Mucosa of gallbladder (tissue), 1 donor: ENCODE measurements around the gene PFKL. TPM values are rescaled to one million over a fixed set of nuclear protein-coding genes. Genes with fewer than 3 reads are reported as not detected.
A peak's percentile ranks its signal among the peaks of the same experiment; 100 is the strongest.

Experiments
- DNase-seq: peaks from one replicate; pipeline ENCODE4 v3.0.0-alpha.2; 2020; ENCODE audit warnings: low spot score
- total RNA-seq: library from RNA; stranded (reverse); gene quantifications from one replicate; pipeline ENCODE4 v1.2.1, GENCODE V29; 2021
- donor health status: DM: no; HTN: no; CAD: no.

PFKL gene
- total RNA-seq, result 319 TPM

GRCh38 chr21:44299458-44300261, at the start of gene PFKL:
Gene PFKL (plus strand): TSS chr21:44300053. CDS start chr21:44300106, 53 bp downstream.
- peak; percentile 65 for DNase-seq

DNA sequence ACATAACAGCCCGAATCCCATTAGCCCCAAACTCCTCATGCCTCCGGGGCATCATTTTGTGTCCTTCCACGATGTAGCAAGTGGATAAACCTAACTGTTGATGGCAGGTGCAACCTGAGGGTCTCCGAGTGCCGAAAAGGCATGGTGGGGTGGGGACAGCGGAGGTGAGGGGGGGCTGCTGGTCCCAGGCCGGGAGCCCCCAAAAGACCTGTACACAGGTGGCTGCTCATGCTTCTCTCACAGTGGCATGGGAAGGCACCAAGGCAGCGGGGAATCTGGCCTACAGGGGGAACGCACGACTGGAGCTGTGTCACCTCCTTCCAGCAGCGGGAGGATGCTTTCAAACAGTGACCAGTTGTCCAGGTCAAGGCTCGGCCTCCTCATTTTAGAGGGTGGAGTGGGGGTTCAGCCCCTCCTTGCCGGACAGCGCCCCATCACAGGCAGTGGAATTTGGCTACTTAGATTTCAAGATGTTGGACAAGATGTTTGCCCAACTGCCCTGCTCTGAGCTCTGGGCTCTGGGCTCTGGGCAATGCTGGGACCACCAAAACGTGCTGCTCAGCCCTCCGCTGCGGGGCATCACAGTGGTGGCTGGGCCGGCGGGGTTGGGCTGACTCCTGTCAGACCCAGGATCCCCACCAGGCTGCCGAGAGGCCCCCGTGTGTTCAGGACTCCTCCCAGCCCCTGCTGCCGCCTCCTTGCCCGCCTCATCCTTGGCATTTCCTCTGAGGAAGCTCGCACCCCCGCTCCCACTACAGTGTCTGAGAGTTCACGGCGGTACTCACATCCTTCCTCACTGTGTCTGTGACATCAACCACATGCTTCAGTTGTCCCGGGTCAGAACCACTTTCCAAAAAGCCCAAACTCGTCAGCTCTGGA, 45.8 kb upstream of the PFKL start:
- no peak for DNase-seq

DNA sequence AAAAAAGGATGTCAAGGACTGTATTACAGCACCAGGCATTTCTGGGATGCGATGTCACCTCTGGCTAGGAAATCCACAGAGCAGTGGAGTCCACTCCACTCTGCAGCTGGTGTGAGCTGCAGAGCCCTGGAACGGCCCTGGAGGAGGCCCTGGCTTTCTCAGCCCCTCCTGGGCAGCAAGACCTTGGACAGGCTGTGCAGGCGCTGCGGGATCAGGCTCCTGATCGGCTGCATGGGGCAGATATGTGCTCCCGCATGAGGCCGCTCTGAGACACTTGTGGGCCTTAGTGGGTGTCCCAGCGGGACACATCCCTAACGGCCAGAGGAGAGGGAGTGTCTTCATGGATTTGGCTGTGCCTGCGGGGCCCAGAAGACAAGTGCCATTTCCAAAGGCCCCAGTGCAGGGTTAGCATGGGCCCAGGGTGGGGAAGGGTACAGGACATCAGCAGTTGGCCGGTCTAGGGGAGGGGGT, 44.3 kb upstream of the PFKL start:
- no peak for DNase-seq

GRCh38 chr21:44258056-44258725, 41.7 kb upstream of the PFKL start:
- DNase-seq, result no peak

DNA sequence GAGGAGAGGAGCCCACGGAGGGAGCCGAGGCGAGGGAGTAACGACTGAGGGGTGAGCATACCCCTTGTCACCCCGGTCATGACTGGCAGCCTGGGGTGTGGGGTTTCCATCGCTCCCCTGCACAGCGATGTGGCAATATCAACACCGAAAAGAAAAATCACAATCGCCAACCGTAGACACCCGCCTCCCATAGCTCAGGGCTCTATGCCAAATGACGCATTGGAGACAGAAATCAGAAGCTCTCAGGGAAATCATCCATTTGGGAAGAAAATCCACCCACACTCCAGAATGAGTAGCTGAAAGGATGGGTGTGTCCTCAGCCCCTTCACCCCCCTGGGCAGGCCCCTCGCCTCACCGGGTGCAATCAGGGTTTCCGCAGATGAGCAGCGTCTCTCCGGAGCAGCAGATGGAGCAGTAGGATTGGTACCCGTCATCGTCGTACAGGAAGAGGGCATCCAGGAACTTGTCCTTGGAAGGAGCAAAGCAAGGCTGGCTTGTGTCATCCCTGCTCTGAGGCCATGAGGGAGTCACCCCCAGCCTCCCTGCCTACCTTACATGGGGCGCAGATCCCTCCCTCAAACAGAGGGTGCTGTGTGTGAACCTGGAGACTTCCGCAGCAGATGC, 40.7 kb upstream of the PFKL start:
- no peak for DNase-seq

DNA sequence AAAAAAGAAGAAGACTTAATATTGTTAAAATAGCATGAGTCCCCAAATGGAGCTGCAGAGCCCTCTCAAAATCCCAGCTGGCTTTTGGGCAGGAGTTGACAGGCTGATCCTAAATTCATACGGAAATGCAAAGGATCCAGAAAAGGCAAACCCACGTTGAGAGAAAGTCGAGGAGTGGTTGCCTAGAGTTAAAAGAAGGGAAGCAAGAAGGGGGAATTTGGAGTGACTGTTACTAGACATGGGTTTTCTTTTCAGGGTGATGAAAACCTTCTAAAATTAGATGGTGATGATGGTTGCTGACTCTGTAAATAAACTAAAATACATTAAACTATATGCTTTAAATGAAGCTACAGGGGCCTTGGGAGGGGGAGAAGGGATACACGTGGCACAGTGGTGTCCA, 39.8 kb upstream of the PFKL start:
- no peak for DNase-seq

GRCh38 chr21:44260791-44261631, 38.8 kb upstream of the PFKL start:
- DNase-seq, result no peak

DNA sequence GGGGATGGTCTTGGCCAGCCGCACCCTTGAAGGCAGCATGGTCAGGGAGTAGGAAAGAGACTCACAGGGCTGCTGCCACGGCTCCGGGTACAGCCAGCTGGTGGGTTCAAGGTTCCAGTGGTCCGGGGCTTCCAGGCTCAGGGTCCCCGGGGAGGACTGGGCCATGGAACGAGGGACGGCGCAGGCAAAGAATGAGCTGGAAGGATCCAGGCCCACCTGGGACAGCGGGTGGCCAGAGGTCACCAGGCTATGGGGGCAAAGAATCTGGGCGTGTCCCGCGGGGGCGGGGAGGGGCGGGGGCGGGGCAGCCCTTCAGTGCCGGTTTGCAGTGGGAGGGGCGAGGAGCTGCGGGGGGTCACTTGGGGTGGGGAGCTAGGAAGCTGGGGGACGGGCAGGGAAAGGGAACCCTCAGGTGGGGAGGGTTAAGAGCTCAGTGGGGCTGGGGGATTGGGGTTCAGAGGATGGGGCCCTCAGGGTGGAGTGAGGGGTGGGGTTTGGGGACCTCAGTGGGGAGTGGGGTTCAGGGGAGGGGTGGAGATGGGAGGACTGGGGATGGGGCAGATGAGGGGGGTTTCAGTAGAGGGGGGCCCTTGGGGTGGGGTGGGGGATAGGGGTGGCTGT, 38.1 kb upstream of the PFKL start, which contains the start of gene DNMT3L:
TSS of gene DNMT3L (minus strand) at position 223 of the 621 bp plus-strand sequence. CDS start 638 bp downstream, outside the sequence.
- no peak for DNase-seq

- DNase-seq, result no peak
Observed at GRCh38 chr21:44262338-44263056, 37.4 kb upstream of the PFKL start.

- DNase-seq, result no peak
Observed at GRCh38 chr21:44263221-44263760, 36.6 kb upstream of the PFKL start.

- DNase-seq, result no peak
Observed at GRCh38 chr21:44263768-44264167, 36.1 kb upstream of the PFKL start.

DNA sequence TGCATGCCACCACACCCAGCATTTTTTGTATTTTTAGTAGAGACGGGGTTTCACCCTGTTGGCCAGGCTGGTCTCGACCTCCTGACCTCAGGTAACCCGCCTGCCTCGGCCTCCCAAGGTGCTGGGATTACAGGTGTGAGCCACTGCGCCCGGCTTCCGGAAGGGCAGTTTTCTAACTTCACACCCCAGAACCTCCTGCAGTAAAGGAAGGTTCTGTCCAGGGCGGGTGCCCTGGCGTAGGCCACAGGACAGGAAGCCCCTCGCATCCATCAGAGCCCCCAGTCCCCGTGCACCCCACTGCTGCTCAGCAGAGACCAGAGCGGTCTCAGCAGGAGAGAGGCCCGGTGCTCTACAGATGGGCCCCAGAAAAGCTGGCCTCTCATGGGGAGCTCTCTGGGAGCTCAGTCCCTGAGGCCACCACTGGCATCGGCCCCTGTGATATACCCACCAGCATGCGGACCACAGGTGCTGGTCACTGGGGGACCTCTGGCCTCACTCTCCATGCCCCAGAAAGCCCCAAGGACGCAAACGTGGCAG, 34.1 kb upstream of the PFKL start:
- DNase-seq, result no peak

GRCh38 chr21:44267655-44268142, 32.2 kb upstream of the PFKL start:
- no peak for DNase-seq

- DNase-seq, result no peak
Observed at GRCh38 chr21:44269090-44269489, 30.8 kb upstream of the PFKL start.

GRCh38 chr21:44271558-44272283, 28.1 kb upstream of the PFKL start:
- no peak for DNase-seq

DNA sequence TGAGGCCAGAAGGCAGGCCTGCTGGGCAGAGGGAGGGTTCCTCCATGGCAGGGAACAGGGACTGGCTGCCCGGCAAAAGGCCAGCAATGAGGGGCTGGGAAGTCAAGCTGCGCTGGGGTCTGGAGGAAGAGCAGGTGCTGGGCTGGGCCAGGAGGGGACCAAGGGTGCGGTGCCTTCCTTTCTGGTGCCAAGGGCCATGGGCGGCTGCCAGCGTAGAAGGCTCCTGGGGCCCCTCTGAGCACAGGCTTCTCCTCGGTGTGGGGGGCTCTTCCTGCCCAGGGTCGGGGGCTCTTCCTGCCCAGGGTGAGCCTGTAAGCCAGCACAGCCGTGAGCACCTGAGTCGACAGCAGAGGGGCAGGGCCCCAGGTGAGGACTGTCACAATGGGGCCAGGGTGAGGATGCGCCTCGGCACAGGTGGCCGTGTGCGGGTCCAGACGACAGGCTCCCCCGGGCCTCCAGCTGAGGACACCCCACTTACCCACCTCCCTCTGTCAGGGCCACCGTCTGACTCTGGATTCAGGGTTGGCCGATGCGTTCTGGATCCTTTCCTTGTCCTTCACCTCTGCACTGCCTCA, 27.5 kb upstream of the PFKL start:
- DNase-seq, result no peak

GRCh38 chr21:44273046-44273445, 26.8 kb upstream of the PFKL start:
- DNase-seq, result no peak

GRCh38 chr21:44275041-44275440, 24.8 kb upstream of the PFKL start:
- no peak for DNase-seq
